ENCODE measurements around the gene ADGB.

DNA sequence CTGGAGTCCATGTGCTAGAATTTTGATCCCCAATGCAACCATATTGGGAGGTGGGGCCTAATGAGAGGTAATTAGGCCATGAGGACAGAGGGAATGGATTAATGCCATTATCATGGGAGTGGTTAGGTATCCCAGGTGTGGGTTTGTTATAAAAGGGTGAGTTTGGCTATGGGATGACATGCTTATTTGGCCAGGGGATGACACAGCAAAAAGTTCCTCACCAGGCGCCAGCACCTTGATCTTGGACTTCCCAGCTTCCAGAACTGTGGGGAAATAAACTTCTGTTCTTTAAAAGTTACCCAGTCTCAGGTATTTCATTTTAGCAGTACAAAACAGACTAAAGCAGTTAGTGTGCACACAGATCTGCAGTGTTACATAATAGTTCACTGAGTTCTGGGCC is 84.1 kb downstream of the ADGB start:
- TF ChIP-seq, protein P1, sequence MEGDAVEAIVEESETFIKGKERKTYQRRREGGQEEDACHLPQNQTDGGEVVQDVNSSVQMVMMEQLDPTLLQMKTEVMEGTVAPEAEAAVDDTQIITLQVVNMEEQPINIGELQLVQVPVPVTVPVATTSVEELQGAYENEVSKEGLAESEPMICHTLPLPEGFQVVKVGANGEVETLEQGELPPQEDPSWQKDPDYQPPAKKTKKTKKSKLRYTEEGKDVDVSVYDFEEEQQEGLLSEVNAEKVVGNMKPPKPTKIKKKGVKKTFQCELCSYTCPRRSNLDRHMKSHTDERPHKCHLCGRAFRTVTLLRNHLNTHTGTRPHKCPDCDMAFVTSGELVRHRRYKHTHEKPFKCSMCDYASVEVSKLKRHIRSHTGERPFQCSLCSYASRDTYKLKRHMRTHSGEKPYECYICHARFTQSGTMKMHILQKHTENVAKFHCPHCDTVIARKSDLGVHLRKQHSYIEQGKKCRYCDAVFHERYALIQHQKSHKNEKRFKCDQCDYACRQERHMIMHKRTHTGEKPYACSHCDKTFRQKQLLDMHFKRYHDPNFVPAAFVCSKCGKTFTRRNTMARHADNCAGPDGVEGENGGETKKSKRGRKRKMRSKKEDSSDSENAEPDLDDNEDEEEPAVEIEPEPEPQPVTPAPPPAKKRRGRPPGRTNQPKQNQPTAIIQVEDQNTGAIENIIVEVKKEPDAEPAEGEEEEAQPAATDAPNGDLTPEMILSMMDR (IDR thresholded peaks at IDR 0.05 in 2 of 3, conservative IDR thresholded peaks at IDR 0.05 in 1 of 3; ENCODE audit: borderline replicate concordance in 1 of 3, insufficient read depth in 1 of 3, low read depth in 2 of 3, low read length in 2 of 3) = no peak
- TF ChIP-seq CEBPB (IDR thresholded peaks at IDR 0.05; ENCODE audit: low read depth) (no peak), ELF1 (IDR thresholded peaks at IDR 0.05; ENCODE audit: borderline replicate concordance, low read depth) (no peak), SIN3A (IDR thresholded peaks at IDR 0.05; ENCODE audit: low read depth) (no peak)
- TF ChIP-seq, protein P2, sequence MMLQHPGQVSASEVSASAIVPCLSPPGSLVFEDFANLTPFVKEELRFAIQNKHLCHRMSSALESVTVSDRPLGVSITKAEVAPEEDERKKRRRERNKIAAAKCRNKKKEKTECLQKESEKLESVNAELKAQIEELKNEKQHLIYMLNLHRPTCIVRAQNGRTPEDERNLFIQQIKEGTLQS (IDR thresholded peaks at IDR 0.05) = no peak

All from HCT116 (cell line).